Mucosa of descending colon (tissue), 3 donors: ENCODE measurements around the gene PDGFC. TPM values are rescaled to one million over a fixed set of nuclear protein-coding genes. Genes with fewer than 3 reads are reported as not detected.
A peak's percentile ranks its signal among the peaks of the same experiment; 100 is the strongest.

Experiments used
- ATAC-seq: fragments of 200-7000 bp; cut with Tn5 transposase; one replicate; pipeline ENCODE4 v1.9.1; 2020; ENCODE audit warnings: mild to moderate bottlenecking, moderate library complexity
- DNase-seq, 3 donors: peaks; one replicate each; pipeline ENCODE4 v3.0.0-alpha.2; 2020
- H3K36me3 ChIP-seq: fragments of 200-600 bp; one replicate; pipeline ENCODE4 v1.8.0; 2021; ENCODE audit warnings: low read depth, mild to moderate bottlenecking
- H3K4me1 ChIP-seq: fragments of 200-600 bp; one replicate; pipeline ENCODE4 v1.8.0; 2021; ENCODE audit warnings: low read depth, mild to moderate bottlenecking
- H3K4me3 ChIP-seq: fragments of 200-600 bp; one replicate; pipeline ENCODE4 v1.8.0; 2021; ENCODE audit warnings: mild to moderate bottlenecking
- H3K9me3 ChIP-seq: fragments of 200-600 bp; one replicate; pipeline ENCODE4 v1.8.0; 2021; ENCODE audit warnings: mild to moderate bottlenecking
- CTCF ChIP-seq: fragments of 200-600 bp; IDR thresholded peaks from one replicate; pipeline ENCODE4 v1.8.0; 2022; ENCODE audit warnings: antibody characterized with exemption, mild to moderate bottlenecking
- intact Hi-C, 2 donors: fragments of 100-400 bp; cut with DNase I in 1 of 2; cut with micrococcal nuclease in 1 of 2; formaldehyde crosslinking; loops; one replicate each; pipeline versions ENCODE4 v1.11.0 to v1.11.1; 2022; cut with DNase I, micrococcal nuclease
- total RNA-seq, 3 donors: library from RNA; stranded (reverse); fragmentation: NEBNext Ultra II Directional in 2 of 3; extraction: Animal tissue kit (Norgen Biotek cat#: 25700) in 2 of 3; gene quantifications; one replicate each; pipeline versions ENCODE4 v1.2.1 to v1.2.4, GENCODE V29; 2021 to 2023
- donor health status: DM: no; HTN: no; CAD: no; lungs with moderate emphysema.
- donor health status: DM: no; HTN: no; CAD: no.
- donor health status: DM: no; HTN: yes; CAD: no.

Gene PDGFC
- total RNA-seq, 3 donors from 2014 or later = 3.9 to 27.9 (median 6.1) TPM

DNA sequence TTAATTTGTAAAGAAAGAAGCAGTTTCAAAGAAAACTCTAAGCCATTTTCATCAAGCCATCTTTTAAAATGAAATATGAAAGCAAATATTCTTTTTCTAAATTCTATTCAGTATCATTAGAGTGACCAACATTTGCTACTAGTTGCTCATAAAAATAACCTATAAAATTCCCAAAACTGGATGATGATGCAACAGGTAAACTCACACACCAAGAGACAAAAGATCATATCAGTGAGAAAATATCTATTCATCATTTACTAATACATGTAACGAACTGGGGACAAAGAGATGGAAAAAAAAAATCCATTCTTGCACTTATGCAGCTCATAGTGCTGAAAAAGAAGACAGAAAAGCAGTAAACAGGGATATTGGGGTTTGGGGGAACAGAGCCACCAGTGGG lies 48.1 kb downstream of the PDGFC start:
- TF ChIP-seq CTCF = no peak
- intact Hi-C loops = no loop called here
- ATAC-seq = no peak

DNA sequence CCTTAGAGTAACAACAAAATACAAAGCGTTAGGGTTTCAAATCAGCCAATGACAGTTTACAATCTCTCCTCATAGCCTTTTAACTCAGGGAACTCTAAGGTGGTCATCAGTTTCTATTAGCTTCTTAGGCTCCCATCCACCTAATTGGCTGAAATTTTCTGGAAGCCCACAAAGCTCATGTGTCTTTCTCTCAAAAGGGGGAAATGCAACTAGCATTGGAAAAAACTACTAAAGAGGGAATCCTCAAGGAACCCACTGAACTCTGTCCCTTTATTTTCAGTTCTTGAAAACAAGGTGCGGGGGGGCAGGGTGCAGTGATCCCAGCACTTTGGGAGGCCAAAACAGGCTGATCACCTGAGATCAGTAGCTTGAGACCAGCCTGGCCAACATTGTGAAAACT lies 56.4 kb downstream of the PDGFC start:
- ATAC-seq (no peak), DNase-seq (peak in 1 of 3 donors; percentile 5)
- Histone ChIP-seq H3K4me3 (no peak overlapping the region), H3K36me3 (no peaks in the 10 kb centered on the region), H3K9me3 (no peaks in the 10 kb centered on the region), H3K4me1 (no peaks in the 10 kb centered on the region)
- TF ChIP-seq CTCF = no peak
- intact Hi-C loops = no loop called here

More for the DNA sequence above, 48.1 kb downstream of the PDGFC start:
- no peak for DNase-seq
- Histone ChIP-seq H3K4me3 (no peak overlapping the region), H3K4me1 (no peaks in the 10 kb centered on the region), H3K9me3 (no peaks in the 10 kb centered on the region), H3K36me3 (no peaks in the 10 kb centered on the region)

DNA sequence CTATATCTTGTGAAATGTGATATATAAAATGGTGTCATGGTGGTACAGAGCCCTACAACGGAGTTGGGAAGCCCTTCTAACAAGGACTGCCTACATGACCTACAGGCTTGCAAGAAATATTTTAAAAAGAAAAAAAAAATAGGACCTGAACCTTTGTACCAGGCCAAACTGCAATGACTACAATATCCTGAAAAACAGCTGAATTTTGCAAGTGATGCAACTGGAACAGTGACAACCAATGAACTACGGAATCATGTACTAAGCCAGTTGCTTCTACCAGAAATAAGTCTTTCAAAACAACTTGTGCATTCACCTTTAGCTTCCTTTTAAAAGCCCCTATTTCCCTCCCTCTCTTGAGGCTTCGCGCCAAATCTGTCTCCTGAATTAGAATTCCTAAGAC lies 58.4 kb downstream of the PDGFC start:
- H3K4me3 ChIP-seq = no peak overlapping the region
- no peaks in the 10 kb centered on the region for H3K4me1 ChIP-seq
- TF ChIP-seq CTCF = no peak
- DNase-seq (no peak), ATAC-seq (no peak)
- no peaks in the 10 kb centered on the region for H3K36me3 ChIP-seq
- intact Hi-C loops = no loop called here
- no peaks in the 10 kb centered on the region for H3K9me3 ChIP-seq

DNA sequence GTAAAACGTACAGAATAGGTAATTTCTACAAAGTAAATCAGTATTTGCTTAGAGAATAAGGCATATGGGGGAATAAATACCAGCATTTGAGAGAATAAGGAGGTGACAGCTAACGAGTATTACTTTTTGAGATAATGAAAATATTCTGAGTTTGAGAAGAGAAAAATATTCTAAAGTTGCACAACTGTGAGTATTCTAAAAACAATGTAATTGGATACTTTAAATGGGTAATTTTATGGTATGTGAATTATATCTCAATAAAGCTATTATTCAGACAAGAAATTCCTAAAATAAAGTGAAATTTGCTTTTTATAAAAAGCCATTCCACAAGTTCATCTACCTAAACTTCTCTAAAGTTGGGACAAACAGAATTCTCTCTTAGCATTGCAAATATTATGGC lies 62.6 kb downstream of the PDGFC start:
- H3K36me3 ChIP-seq = no peaks in the 10 kb centered on the region
- no peak for TF ChIP-seq CTCF
- intact Hi-C loops = no loop called here
- H3K4me3 ChIP-seq = no peak overlapping the region
- H3K9me3 ChIP-seq = no peaks in the 10 kb centered on the region
- H3K4me1 ChIP-seq = no peaks in the 10 kb centered on the region
- no peak for DNase-seq
- ATAC-seq = no peak

DNA sequence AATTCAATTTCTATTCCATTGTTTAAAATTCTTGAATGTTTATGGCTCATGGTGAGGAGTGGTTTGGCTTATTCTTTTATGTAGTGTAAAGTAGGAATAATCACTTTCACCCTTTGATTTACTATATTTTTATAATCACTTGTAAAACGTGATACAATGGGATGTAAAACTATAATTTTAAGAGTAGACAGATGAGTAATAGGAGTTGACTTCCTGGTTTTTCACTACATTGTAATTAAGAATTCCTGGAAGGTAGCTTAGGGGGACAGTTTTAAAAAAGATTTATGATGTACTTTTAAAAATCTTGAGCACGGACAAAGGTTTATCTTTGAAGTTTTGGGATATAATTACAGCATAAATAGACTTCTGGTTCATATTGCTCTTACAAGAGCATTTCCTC lies 65.3 kb downstream of the PDGFC start:
- H3K9me3 ChIP-seq = no peaks in the 10 kb centered on the region
- intact Hi-C loops = no loop called here
- no peaks in the 10 kb centered on the region for H3K4me1 ChIP-seq
- no peaks in the 10 kb centered on the region for H3K36me3 ChIP-seq
- TF ChIP-seq CTCF = no peak
- peak; percentile 25 for ATAC-seq
- H3K4me3 ChIP-seq = no peak overlapping the region
- DNase-seq = no peak

- Histone ChIP-seq H3K4me1 (no peaks in the 10 kb centered on the region), H3K36me3 (no peaks in the 10 kb centered on the region), H3K4me3 (no peak overlapping the region), H3K9me3 (no peaks in the 10 kb centered on the region)
- DNase-seq (no peak), ATAC-seq (no peak)
- intact Hi-C loops = no loop called here
- no peak for TF ChIP-seq CTCF
Observed at GRCh38 chr4:156901871-156902270, 69.7 kb downstream of the PDGFC start.
